ENCODE data around the gene PLPP4.

DNA sequence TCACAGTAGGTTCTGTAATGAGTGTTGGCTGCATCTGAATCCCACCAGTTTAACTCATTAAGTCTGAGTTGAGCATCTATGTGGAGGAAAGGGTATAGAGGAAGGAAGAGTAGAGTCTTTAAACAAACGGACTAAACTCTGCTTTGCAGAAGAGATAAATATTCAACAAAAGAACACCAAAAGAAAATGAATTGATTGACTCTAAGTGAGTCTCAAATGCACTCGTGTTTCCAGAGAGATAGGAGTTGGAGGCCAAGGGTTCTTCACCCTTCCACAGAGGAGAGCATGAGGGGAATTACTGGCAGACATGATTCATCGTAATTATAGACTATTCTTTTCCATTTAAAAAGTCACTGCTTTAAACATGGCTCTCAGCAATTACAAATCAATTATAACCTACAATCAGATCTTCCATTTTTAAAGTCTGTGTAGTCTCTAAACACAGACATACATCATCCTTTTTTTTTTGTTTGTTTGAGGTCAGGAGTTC lies 56.3 kb downstream of the PLPP4 start:
- TF ChIP-seq TCF7 (IDR thresholded peaks at IDR 0.05; ENCODE audit: borderline replicate concordance) (no peak), ZZZ3 (IDR thresholded peaks at IDR 0.05; ENCODE audit: control insufficient read depth, insufficient read length, low read depth) (no peak), SPI1 (IDR thresholded peaks at IDR 0.05; ENCODE audit: borderline replicate concordance, insufficient read depth, low read depth, low read length) (no peak), SREBF2 (IDR thresholded peaks at IDR 0.05; ENCODE audit: low read length) (no peak), IKZF1 (conservative IDR thresholded peaks at IDR 0.05) (no peak)
- TF ChIP-seq, protein P1, sequence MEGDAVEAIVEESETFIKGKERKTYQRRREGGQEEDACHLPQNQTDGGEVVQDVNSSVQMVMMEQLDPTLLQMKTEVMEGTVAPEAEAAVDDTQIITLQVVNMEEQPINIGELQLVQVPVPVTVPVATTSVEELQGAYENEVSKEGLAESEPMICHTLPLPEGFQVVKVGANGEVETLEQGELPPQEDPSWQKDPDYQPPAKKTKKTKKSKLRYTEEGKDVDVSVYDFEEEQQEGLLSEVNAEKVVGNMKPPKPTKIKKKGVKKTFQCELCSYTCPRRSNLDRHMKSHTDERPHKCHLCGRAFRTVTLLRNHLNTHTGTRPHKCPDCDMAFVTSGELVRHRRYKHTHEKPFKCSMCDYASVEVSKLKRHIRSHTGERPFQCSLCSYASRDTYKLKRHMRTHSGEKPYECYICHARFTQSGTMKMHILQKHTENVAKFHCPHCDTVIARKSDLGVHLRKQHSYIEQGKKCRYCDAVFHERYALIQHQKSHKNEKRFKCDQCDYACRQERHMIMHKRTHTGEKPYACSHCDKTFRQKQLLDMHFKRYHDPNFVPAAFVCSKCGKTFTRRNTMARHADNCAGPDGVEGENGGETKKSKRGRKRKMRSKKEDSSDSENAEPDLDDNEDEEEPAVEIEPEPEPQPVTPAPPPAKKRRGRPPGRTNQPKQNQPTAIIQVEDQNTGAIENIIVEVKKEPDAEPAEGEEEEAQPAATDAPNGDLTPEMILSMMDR (IDR thresholded peaks at IDR 0.05 in 2 of 3, conservative IDR thresholded peaks at IDR 0.05 in 1 of 3; ENCODE audit: control insufficient read depth in 2 of 3, extremely low read depth in 1 of 3, insufficient read depth in 1 of 3, low read depth in 3 of 3, low read length in 3 of 3) = no peak

All from GM12878 (cell line).